Gastrocnemius medialis (tissue), 4 donors: ENCODE data around the gene SLC9A6. TPM values are rescaled to one million over a fixed set of nuclear protein-coding genes. Genes with fewer than 3 reads are reported as not detected.
A peak's percentile ranks its signal among the peaks of the same experiment; 100 is the strongest.

Experiments
- ATAC-seq, 2 donors: fragments of 150-250 bp; one replicate each; pipeline ENCODE4 v1.9.1; 2016
- DNase-seq, 2 donors: peaks; one replicate each; pipeline ENCODE4 v3.0.0-alpha.2; 2019
- H3K27ac ChIP-seq, 4 donors: fragments of 200-600 bp; sonication (generic); 1 replicate in 1 of 4; 2 replicates in 3 of 4; pipeline ENCODE4 v1.5.1; 2016 to 2018; ENCODE audit warnings: mild to moderate bottlenecking in 2 of 4, moderate library complexity in 1 of 4
- H3K27me3 ChIP-seq, 3 donors: fragments of 200-600 bp; sonication (generic) in 2 of 3; 1 replicate in 1 of 3; 2 replicates in 2 of 3; pipeline versions ENCODE4 v1.5.1 to v1.6.0; 2016 to 2019; ENCODE audit warnings: mild to moderate bottlenecking in 1 of 3, moderate library complexity in 1 of 3
- H3K36me3 ChIP-seq, 2 donors: fragments of 200-600 bp; sonication (generic) in 1 of 2; one replicate each; pipeline ENCODE4 v1.5.1; 2017 to 2018
- H3K4me1 ChIP-seq, 2 donors: fragments of 200-600 bp; sonication (generic) in 1 of 2; one replicate each; pipeline ENCODE4 v1.5.1; 2016 to 2017; ENCODE audit warnings: mild to moderate bottlenecking in 2 of 2
- H3K4me3 ChIP-seq, 4 donors: fragments of 200-600 bp; sonication (generic) in 3 of 4; 1 replicate in 1 of 4; 2 replicates in 3 of 4; pipeline ENCODE4 v1.5.1; 2016 to 2019; ENCODE audit warnings: mild to moderate bottlenecking in 2 of 4
- H3K9me3 ChIP-seq, 3 donors: fragments of 200-600 bp; sonication (generic) in 2 of 3; 1 replicate in 1 of 3; 2 replicates in 2 of 3; pipeline ENCODE4 v1.5.1; 2016 to 2019
- CTCF ChIP-seq, 5 experiments: fragments of 450-650 bp in 3 of 5; fragments of 200-600 bp in 2 of 5; sonication (generic) in 2 of 5; IDR thresholded peaks in 4 of 5; conservative IDR thresholded peaks in 1 of 5; 1 replicate in 4 of 5; 2 replicates in 1 of 5; pipeline ENCODE4 v1.5.1; 2016 to 2019; ENCODE audit warnings: antibody characterized with exemption in 5 of 5, mild to moderate bottlenecking in 3 of 5, moderate library complexity in 3 of 5
- POLR2A ChIP-seq, 2 donors: fragments of 450-650 bp; IDR thresholded peaks; one replicate each; pipeline ENCODE4 v1.6.1; 2017; ENCODE audit warnings: antibody characterized with exemption in 2 of 2, mild to moderate bottlenecking in 2 of 2, moderate library complexity in 2 of 2
- in situ Hi-C, 4 donors: fragments of 200-750 bp; cut with MboI; loops; one replicate each; pipeline versions ENCODE4 v1.15.0 to v1.8.0; 2017; ENCODE audit warnings: low sequenced_read_pairs in 4 of 4
- intact Hi-C: fragments of 100-400 bp; cut with DNase I; formaldehyde crosslinking; loops from one replicate; pipeline ENCODE4 v1.15.1; 2023; ENCODE audit warnings: low total_unique reads
- total RNA-seq, 4 donors: library from RNA; depleted of rRNA; stranded (reverse); fragments of >200 nt; gene quantifications; one replicate each; pipeline versions ENCODE4 v1.1.0 to v1.2.3, GENCODE V29; 2016

Gene SLC9A6
- total RNA-seq, result 10 to 100 TPM; 13.3 to 18.7 (median 15.2) TPM

GRCh38 chrX:135985157-135985972 lies at the start of gene SLC9A6:
Gene SLC9A6, plus strand, starts transcription at chrX:135985435. Its CDS starts 224 bp downstream, at chrX:135985659.
- peak; percentile 90 to 93 for ATAC-seq
- intact Hi-C loops, result no loop called here
- H3K4me1 ChIP-seq, result peaks cover 0 to 8% of the 10 kb centered on the region in 2 donors
- peak within 1 kb of the TSS; percentile 61 to 84 (median 73) for H3K4me3 ChIP-seq
- no peaks in the 10 kb centered on the region for H3K36me3 ChIP-seq
- H3K27ac ChIP-seq, result peak within 1 kb of the TSS; percentile 79 to 88 (median 84)
- in situ Hi-C loops, result no loop called here
- no peaks in the 10 kb centered on the region for H3K9me3 ChIP-seq
- H3K27me3 ChIP-seq, result no peaks in the 10 kb centered on the region
- no peak for TF ChIP-seq CTCF (IDR thresholded peaks at IDR 0.05 in 4 of 5, conservative IDR thresholded peaks at IDR 0.05 in 1 of 5)
- TF ChIP-seq POLR2A (IDR thresholded peaks at IDR 0.05), result peak; percentile 41 to 56
- peak; percentile 45 to 66 for DNase-seq

- no peak overlapping the region for H3K27ac ChIP-seq
- intact Hi-C loops, result no loop called here
- no peak for ATAC-seq
Observed at GRCh38 chrX:135944486-135944885, 40.7 kb upstream of the SLC9A6 start.

GRCh38 chrX:135951291-135951690 lies 33.9 kb upstream of the SLC9A6 start:
- no peaks in the 10 kb centered on the region for H3K27me3 ChIP-seq
- H3K4me3 ChIP-seq, result no peak overlapping the region
- no peak overlapping the region for H3K27ac ChIP-seq
- no peaks in the 10 kb centered on the region for H3K4me1 ChIP-seq
- intact Hi-C loops (no loop called here), in situ Hi-C loops (no loop called here)
- ATAC-seq (no peak), DNase-seq (no peak)
- no peak for TF ChIP-seq CTCF (IDR thresholded peaks at IDR 0.05 in 4 of 5, conservative IDR thresholded peaks at IDR 0.05 in 1 of 5)
- no peaks in the 10 kb centered on the region for H3K36me3 ChIP-seq
- no peaks in the 10 kb centered on the region for H3K9me3 ChIP-seq

More at GRCh38 chrX:135944486-135944885, 40.7 kb upstream of the SLC9A6 start:
- Histone ChIP-seq H3K36me3 (no peaks in the 10 kb centered on the region), H3K9me3 (no peaks in the 10 kb centered on the region), H3K4me3 (no peak overlapping the region), H3K4me1 (no peaks in the 10 kb centered on the region), H3K27me3 (no peaks in the 10 kb centered on the region)
- no peak for DNase-seq
- in situ Hi-C loops, result no loop called here
- TF ChIP-seq CTCF (IDR thresholded peaks at IDR 0.05 in 4 of 5, conservative IDR thresholded peaks at IDR 0.05 in 1 of 5) (no peak), POLR2A (IDR thresholded peaks at IDR 0.05) (no peak)

DNA sequence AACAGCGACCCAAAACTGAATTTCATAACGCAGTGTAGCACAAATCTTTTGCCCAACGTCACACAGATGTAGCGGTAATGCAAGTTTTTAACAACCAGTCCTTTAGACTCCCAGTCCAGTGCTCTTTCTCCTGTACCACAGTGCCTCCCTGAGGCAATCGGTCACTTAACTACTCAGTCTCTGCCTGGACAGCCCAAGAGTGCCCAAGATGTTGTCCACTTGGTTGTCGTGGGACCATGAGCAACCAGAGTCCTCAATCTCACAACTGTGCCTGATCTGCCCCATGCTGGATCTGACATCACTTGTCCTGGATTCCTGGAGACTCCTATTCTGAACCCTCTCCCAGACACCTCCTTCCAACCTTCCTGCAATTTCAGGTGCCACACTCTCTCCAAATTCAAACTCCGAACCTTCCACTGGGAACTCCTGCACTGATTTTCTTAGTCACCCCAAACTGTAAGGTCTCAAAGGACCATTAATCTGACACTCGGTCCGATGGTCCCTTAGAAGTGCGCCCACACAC lies 12.1 kb upstream of the SLC9A6 start:
- H3K4me1 ChIP-seq, result peaks cover 6 to 8% of the 10 kb centered on the region in 2 donors
- H3K27ac ChIP-seq, result peak overlapping the region; percentile 91 to 94 (median 92)
- in situ Hi-C loops (no loop called here), intact Hi-C loops (loop anchor here (5.0 to 10.0 kb wide), 2 partner anchors 451 to 522 kb away; partner anchors contain the start of genes HTATSF1 and INTS6L)
- peak overlapping the region; percentile 70 to 84 (median 75) for H3K4me3 ChIP-seq
- H3K9me3 ChIP-seq, result no peaks in the 10 kb centered on the region
- peak in 1 of 2 donors; percentile 14 for DNase-seq
- TF ChIP-seq POLR2A (IDR thresholded peaks at IDR 0.05) (no peak), CTCF (IDR thresholded peaks at IDR 0.05 in 4 of 5, conservative IDR thresholded peaks at IDR 0.05 in 1 of 5) (no peak)
- ATAC-seq, result peak; percentile 26 to 34
- no peaks in the 10 kb centered on the region for H3K27me3 ChIP-seq
- H3K36me3 ChIP-seq, result no peaks in the 10 kb centered on the region
